Lower leg skin (tissue), 3 donors: ENCODE measurements around the gene XBP1.
"Not testable (repeated sequence)": the region's sequence is repeated elsewhere in the genome, so short reads cannot be mapped to it uniquely, and the experiment has no call there.

Experiments
- POLR2A ChIP-seq, 2 donors: fragments of 450-650 bp; IDR thresholded peaks; one replicate each; pipeline ENCODE4 v1.6.1; 2016 to 2017; ENCODE audit warnings: antibody characterized with exemption in 2 of 2, mild to moderate bottlenecking in 1 of 2, moderate library complexity in 1 of 2
- TF ChIP-seq, protein P1 (sequence below), 3 donors: fragments of 450-650 bp; IDR thresholded peaks; one replicate each; pipeline ENCODE4 v1.5.1; 2016; ENCODE audit warnings: antibody characterized with exemption in 3 of 3, mild to moderate bottlenecking in 3 of 3, moderate library complexity in 2 of 3

- TF ChIP-seq, protein P1, sequence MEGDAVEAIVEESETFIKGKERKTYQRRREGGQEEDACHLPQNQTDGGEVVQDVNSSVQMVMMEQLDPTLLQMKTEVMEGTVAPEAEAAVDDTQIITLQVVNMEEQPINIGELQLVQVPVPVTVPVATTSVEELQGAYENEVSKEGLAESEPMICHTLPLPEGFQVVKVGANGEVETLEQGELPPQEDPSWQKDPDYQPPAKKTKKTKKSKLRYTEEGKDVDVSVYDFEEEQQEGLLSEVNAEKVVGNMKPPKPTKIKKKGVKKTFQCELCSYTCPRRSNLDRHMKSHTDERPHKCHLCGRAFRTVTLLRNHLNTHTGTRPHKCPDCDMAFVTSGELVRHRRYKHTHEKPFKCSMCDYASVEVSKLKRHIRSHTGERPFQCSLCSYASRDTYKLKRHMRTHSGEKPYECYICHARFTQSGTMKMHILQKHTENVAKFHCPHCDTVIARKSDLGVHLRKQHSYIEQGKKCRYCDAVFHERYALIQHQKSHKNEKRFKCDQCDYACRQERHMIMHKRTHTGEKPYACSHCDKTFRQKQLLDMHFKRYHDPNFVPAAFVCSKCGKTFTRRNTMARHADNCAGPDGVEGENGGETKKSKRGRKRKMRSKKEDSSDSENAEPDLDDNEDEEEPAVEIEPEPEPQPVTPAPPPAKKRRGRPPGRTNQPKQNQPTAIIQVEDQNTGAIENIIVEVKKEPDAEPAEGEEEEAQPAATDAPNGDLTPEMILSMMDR (IDR thresholded peaks at IDR 0.05), result not testable (repeated sequence)
- not testable (repeated sequence) for TF ChIP-seq POLR2A (IDR thresholded peaks at IDR 0.05)
Measured at GRCh38 chr22:28754512-28754911, 45.9 kb downstream of the XBP1 start.
